Skeletal muscle tissue (tissue), 4 donors: ENCODE results near the gene SLC39A3. TPM values are rescaled to one million over a fixed set of nuclear protein-coding genes. Genes with fewer than 3 reads are reported as not detected.

ENCODE experiments used
- H3K27ac ChIP-seq: one replicate; pipeline ENCODE4 v1.7.0; 2013; ENCODE audit warnings: mild to moderate bottlenecking, low read depth, low read length, inconsistent platforms
- H3K27me3 ChIP-seq, 3 donors: one replicate each; pipeline ENCODE4 v1.7.0; 2013; ENCODE audit warnings: low read length in 3 of 3; ENCODE audit not compliant: control insufficient read depth in 3 of 3, insufficient read depth in 3 of 3
- H3K36me3 ChIP-seq, 3 donors: one replicate each; pipeline ENCODE4 v1.7.0; 2013; ENCODE audit warnings: low read length in 3 of 3; ENCODE audit not compliant: control insufficient read depth in 3 of 3, insufficient read depth in 3 of 3
- H3K4me1 ChIP-seq, 3 donors: one replicate each; pipeline ENCODE4 v1.7.0; 2013; ENCODE audit warnings: low read length in 3 of 3, mild to moderate bottlenecking in 3 of 3; ENCODE audit not compliant: control insufficient read depth in 3 of 3, insufficient read depth in 3 of 3
- H3K4me3 ChIP-seq, 3 donors: one replicate each; pipeline ENCODE4 v1.7.0; 2013; ENCODE audit warnings: low read length in 3 of 3
- H3K9ac ChIP-seq, 3 donors: one replicate each; pipeline ENCODE4 v1.7.0; 2013; ENCODE audit warnings: low read length in 3 of 3, mild to moderate bottlenecking in 3 of 3, moderate library complexity in 2 of 3, low read depth in 1 of 3
- H3K9me3 ChIP-seq, 3 donors: one replicate each; pipeline ENCODE4 v1.7.0; 2013; ENCODE audit warnings: low read length in 3 of 3; ENCODE audit not compliant: control insufficient read depth in 3 of 3
- total RNA-seq: library from RNA; depleted of rRNA; stranded (reverse); fragments of >200 nt; gene quantifications from one replicate; pipeline ENCODE4 v1.2.3, GENCODE V29; 2014
- donor health status: Osteomylitis.

SLC39A3 gene
- total RNA-seq, 1 donor from 2014 or later = 8.4 TPM

DNA sequence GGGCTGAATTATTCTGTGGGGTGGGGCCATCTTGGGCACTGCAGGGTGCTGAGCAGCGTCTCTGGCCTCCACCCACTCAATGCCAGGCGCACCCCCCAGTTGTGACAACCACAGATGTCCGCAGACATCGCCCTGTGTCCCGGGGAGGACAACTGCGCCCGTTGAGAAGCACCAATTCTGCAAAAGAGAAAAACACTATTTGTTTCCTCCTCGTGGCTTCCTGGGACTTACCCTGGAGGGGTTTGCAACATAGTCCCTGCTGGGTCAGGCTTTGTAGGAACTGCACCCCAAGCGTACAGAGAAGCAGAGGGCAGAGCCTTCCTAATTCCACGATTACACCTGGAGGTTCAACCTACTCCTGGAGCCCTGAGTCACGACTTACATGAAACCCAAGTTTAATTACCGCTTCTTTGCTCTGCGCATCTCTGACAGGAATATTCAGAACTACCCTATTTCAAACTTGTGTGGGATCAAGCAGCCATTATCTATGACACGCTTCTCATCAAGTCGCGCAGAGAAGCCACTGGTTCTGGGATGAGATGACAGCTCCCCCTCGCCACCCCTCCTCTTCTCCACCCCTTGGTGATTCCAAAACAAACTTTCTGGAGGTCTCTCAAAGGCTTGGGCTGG is 11.1 kb upstream of the SLC39A3 start:
- Histone ChIP-seq H3K9me3 (no peaks in the 10 kb centered on the region), H3K36me3 (peaks cover 15 to 27% (median 16%) of the 10 kb centered on the region in 3 donors), H3K27ac (no peak overlapping the region), H3K4me1 (peaks cover 0 to 3% (median 0%) of the 10 kb centered on the region in 3 donors), H3K9ac (peak overlapping the region in 1 of 3 donors; percentile 25), H3K27me3 (peaks cover 0 to 2% (median 0%) of the 10 kb centered on the region in 3 donors), H3K4me3 (no peak overlapping the region)

DNA sequence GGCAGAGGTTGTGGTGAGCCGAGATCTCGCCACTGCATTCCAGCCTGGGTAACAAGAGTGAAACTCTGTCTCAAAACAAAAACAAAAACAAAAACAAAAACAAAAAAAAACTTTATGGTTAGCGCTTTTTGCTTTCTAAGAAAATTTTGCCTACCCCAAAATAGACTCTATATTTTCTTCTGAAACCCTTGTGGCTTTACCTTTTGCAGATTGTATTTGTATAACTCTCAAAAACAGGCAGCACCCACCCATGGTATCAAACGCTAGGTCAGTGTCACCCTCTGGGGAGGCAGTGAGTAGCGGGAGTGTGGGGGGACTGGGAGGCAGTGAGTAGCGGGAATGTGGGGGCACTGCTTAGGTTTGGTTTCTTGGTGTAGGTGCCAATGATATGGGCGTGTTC is 7.5 kb upstream of the SLC39A3 start:
- no peaks in the 10 kb centered on the region for H3K36me3 ChIP-seq

DNA sequence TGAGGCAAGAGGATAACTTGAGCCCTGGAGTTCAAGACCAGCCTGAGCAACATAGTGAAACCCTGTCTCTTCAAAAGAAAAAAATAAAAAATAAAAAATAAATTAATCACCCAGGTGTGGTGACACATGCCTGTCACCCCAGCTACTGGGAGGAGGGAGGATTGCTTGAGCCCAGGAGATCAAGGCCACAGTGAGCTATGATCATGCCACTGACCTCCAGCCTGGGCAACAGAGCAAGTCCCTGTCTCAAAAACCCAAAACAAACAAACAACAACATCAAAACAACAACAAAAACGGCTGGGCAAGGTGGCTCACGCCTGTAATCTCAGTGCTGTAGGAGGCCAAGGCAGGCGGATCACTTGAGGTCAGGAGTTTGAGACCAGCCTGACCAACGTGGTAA is 4.3 kb upstream of the SLC39A3 start:
- Histone ChIP-seq H3K4me3 (no peak overlapping the region), H3K9me3 (no peaks in the 10 kb centered on the region), H3K27me3 (peaks cover 0 to 2% (median 0%) of the 10 kb centered on the region in 3 donors), H3K4me1 (peaks cover 4 to 6% (median 5%) of the 10 kb centered on the region in 3 donors), H3K36me3 (no peaks in the 10 kb centered on the region), H3K27ac (no peak overlapping the region), H3K9ac (no peak overlapping the region)

More for the DNA sequence above, 7.5 kb upstream of the SLC39A3 start:
- Histone ChIP-seq H3K9ac (no peak overlapping the region), H3K27ac (no peak overlapping the region), H3K9me3 (no peaks in the 10 kb centered on the region), H3K4me1 (peaks cover 0 to 3% (median 0%) of the 10 kb centered on the region in 3 donors), H3K4me3 (no peak overlapping the region), H3K27me3 (peaks cover 0 to 2% (median 0%) of the 10 kb centered on the region in 3 donors)

DNA sequence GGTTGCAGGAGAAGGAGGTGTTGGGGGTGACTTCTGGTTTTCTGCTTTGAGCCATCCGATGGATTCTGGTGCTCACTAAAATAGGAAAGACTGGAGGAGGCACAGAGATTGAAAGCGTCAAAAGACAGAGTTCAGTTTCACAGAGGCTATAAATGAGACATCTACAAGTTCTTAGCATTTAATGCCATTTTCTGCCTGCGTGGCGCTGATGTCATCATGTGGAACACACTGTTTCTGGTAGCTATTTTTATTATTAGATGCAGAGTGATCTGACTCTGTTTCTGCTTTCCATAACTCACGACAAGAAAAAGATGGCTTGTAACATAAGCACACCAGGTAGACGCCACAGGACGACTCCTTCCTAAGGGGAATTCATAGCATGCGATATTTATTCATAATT is 3.3 kb upstream of the SLC39A3 start:
- H3K9me3 ChIP-seq = no peaks in the 10 kb centered on the region
- peaks cover 0 to 2% (median 0%) of the 10 kb centered on the region in 3 donors for H3K27me3 ChIP-seq
- no peak overlapping the region for H3K4me3 ChIP-seq
- H3K27ac ChIP-seq = no peak overlapping the region
- peaks cover 8 to 11% (median 8%) of the 10 kb centered on the region in 3 donors for H3K4me1 ChIP-seq
- no peaks in the 10 kb centered on the region for H3K36me3 ChIP-seq
- no peak overlapping the region for H3K9ac ChIP-seq

DNA sequence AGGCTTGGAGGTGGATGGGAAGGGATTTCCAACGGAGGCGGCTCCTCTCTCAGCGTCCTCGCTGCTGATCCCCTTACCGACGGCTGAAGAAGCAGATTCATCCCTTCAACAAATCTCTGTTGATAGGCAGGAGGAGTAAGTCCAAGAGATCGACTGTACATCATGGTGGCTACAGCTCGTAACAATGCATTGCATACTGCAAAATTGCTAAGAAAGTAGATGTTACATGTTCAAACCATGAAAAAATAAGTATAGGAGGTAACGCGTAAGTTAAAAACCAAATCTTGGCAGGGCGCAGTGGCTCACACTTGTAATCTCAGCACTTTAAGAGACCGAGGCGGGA is 468 bp upstream of the SLC39A3 start:
- Histone ChIP-seq H3K27ac (no peak overlapping the region), H3K36me3 (peaks cover 19% of the 10 kb centered on the region in 3 donors), H3K9me3 (peaks cover 0 to 5% (median 0%) of the 10 kb centered on the region in 3 donors), H3K4me1 (peaks cover 8 to 12% (median 9%) of the 10 kb centered on the region in 3 donors), H3K4me3 (no peak overlapping the region), H3K27me3 (no peaks in the 10 kb centered on the region), H3K9ac (no peak overlapping the region)

DNA sequence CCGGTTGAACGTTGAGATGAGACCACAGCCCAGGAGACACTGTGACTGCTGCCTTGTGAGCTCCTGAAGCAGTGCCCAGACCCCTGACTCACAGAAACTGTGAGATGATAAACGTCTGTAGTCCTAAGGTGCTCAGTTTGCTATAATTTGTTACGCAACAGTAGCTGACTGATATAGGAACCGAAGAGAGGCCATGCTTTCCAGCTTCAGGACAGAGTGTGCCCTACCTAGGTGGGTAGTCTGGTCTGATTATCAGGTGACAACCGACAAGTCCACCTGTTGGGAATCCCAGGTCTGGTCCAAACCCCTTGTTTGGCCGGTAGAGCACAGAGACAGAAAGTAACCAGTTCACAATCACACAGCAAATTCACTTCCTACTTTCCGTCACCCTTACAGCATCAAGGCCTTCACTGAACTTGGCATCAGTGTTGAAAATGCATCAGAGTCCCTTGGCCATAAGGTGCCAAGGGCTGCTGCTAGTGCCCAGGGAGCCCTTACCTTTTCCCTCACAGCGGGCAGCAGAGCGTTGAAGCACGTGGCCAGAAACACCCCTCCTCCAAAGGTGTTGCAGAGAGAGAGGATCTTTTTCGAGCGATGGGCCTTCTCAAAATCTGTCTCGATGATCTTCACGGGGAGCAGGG is 3.1 kb downstream of the SLC39A3 start:
- Histone ChIP-seq H3K9me3 (peaks cover 0 to 5% (median 0%) of the 10 kb centered on the region in 3 donors), H3K27ac (no peak overlapping the region), H3K27me3 (no peaks in the 10 kb centered on the region), H3K4me3 (no peak overlapping the region), H3K4me1 (peaks cover 8 to 12% (median 9%) of the 10 kb centered on the region in 3 donors), H3K9ac (no peak overlapping the region), H3K36me3 (peaks cover 28 to 34% (median 33%) of the 10 kb centered on the region in 3 donors)

DNA sequence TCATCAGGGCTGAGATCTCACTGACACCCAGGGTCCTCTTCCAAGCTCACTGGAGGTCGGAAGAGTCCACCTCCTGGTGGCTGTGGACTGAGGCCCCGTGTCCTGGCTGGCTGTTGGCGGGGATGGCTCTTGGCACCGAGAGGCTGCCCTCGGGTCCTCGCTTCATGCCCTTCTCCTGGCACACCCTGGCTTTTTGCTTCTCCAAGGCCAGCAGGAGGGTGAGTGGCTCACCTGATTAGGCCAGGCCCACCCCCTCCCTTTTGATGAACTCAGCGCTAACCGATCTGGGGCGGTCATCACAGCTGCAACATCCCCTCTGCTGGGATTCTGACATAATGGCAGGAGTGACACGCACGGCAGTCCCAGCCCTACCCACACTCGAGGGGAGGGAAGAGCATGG is 4.4 kb downstream of the SLC39A3 start:
- H3K9me3 ChIP-seq = peaks cover 0 to 5% (median 0%) of the 10 kb centered on the region in 3 donors
- H3K36me3 ChIP-seq = peaks cover 28 to 34% (median 33%) of the 10 kb centered on the region in 3 donors
- H3K4me1 ChIP-seq = peaks cover 8 to 12% (median 9%) of the 10 kb centered on the region in 3 donors
- H3K27ac ChIP-seq = no peak overlapping the region
- H3K27me3 ChIP-seq = no peaks in the 10 kb centered on the region
- no peak overlapping the region for H3K4me3 ChIP-seq
- H3K9ac ChIP-seq = no peak overlapping the region

DNA sequence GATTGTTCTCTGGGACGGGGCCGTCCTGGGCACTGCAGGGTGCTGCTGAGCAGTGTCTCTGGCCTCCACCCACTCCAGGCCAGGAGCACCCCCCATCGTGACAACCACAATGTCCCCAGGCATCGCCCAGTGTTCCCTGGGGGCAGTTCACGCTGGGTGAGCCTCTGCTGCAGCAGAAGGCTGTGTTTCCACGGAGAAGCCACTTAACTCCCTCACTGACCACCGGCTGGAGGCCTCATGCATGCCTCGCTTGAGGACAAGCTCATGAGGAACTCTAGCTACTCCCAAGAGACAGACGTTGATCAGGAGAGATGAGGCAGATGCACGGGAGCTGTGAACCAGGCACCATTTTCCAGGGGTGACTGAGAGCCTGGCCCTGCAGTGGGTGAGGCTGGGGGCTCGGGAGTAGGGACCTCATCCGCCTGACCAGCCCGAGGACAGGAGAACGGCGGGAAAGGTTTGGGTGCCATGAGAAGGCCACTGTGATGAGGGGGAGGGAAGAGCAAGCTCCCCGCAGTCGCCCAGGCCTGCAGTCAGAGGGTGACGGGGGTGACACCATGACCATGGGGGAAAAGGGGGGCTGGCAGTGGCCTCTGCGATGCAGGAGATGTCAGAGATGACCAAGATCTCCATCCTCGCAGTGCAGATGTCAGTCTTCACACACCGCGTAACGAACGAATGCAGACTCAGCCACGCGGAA is 5.1 kb downstream of the SLC39A3 start:
- no peak overlapping the region for H3K27ac ChIP-seq
- H3K4me3 ChIP-seq = no peak overlapping the region
- H3K27me3 ChIP-seq = no peaks in the 10 kb centered on the region
- peaks cover 0 to 5% (median 0%) of the 10 kb centered on the region in 3 donors for H3K9me3 ChIP-seq
- peaks cover 28 to 34% (median 33%) of the 10 kb centered on the region in 3 donors for H3K36me3 ChIP-seq
- no peak overlapping the region for H3K9ac ChIP-seq
- H3K4me1 ChIP-seq = peaks cover 8 to 12% (median 9%) of the 10 kb centered on the region in 3 donors

DNA sequence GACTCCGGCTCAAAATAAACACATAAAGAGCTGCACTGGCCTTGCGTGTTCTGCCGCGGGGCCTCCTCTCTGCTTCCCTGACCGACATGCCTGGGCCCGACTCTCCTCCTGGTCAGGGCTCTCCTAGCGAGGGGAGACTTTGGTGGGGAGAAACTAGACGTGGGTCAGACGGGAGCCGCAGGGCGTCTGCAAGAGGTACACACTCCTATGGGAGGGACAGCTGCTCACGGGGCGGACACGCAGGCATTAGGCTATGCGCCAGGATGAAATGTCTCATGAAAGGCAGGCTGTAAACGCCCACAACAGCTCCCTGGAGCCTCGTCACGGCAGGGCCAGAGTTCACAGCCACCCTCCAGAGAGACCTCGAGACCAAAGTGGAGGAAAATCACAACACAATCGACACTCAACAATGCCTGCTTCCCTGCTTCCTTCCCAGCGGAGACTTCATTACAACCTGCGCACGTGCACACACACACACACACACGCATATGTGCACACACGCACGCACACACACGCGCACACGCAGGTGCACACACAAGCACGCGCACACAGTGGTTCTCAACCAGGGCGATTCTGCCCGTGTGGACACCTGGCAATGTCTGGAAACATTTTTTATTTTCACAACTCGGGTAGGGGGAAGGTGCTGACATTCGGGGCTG is 5.8 kb downstream of the SLC39A3 start:
- Histone ChIP-seq H3K27ac (no peak overlapping the region), H3K4me3 (no peak overlapping the region), H3K4me1 (peaks cover 3 to 6% (median 4%) of the 10 kb centered on the region in 3 donors), H3K9me3 (peaks cover 0 to 5% (median 0%) of the 10 kb centered on the region in 3 donors), H3K9ac (no peak overlapping the region), H3K27me3 (peaks cover 0 to under 1% (median under 1%) of the 10 kb centered on the region in 3 donors), H3K36me3 (peaks cover 28 to 34% (median 33%) of the 10 kb centered on the region in 3 donors)
